Measurements from ENCODE around the gene DMRT3.

DNA sequence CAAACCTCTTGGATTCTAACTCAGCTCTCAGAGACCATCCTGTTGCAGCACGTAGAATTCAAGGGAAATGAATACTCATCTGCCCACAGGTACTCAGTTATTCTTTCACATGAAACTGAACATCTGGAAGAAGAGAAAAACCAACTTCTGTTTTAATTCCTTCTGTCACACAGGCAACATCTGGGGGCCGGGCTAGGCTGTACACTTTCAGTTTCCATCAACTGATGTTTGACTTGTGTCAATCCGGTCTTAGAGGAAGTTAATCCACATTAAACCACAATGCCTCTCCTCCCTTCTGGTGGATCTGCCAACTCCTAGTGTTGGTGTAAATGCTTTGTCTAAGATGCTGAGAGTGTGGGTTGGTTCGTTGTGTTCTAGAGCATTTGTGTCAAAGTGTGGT is 17.6 kb downstream of the DMRT3 start:
- TF ChIP-seq, protein P1, sequence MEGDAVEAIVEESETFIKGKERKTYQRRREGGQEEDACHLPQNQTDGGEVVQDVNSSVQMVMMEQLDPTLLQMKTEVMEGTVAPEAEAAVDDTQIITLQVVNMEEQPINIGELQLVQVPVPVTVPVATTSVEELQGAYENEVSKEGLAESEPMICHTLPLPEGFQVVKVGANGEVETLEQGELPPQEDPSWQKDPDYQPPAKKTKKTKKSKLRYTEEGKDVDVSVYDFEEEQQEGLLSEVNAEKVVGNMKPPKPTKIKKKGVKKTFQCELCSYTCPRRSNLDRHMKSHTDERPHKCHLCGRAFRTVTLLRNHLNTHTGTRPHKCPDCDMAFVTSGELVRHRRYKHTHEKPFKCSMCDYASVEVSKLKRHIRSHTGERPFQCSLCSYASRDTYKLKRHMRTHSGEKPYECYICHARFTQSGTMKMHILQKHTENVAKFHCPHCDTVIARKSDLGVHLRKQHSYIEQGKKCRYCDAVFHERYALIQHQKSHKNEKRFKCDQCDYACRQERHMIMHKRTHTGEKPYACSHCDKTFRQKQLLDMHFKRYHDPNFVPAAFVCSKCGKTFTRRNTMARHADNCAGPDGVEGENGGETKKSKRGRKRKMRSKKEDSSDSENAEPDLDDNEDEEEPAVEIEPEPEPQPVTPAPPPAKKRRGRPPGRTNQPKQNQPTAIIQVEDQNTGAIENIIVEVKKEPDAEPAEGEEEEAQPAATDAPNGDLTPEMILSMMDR (IDR thresholded peaks at IDR 0.05 in 2 of 3, conservative IDR thresholded peaks at IDR 0.05 in 1 of 3; ENCODE audit: insufficient read depth in 2 of 3, low read depth in 1 of 3, low read length in 3 of 3) = no peak
- no peak for TF ChIP-seq ZNF175 (CRISPR knock-in tag; IDR thresholded peaks at IDR 0.05; ENCODE audit: low read depth)
- TF ChIP-seq TARDBP (IDR thresholded peaks at IDR 0.05) = no peak
- no peak for TF ChIP-seq SAP30 (IDR thresholded peaks at IDR 0.05; ENCODE audit: borderline replicate concordance, insufficient read depth, low read depth, low read length, poor library complexity, severe bottlenecking)
- TF ChIP-seq MAFF (IDR thresholded peaks at IDR 0.05; ENCODE audit: low read length) = no peak
- TF ChIP-seq, protein P2, sequence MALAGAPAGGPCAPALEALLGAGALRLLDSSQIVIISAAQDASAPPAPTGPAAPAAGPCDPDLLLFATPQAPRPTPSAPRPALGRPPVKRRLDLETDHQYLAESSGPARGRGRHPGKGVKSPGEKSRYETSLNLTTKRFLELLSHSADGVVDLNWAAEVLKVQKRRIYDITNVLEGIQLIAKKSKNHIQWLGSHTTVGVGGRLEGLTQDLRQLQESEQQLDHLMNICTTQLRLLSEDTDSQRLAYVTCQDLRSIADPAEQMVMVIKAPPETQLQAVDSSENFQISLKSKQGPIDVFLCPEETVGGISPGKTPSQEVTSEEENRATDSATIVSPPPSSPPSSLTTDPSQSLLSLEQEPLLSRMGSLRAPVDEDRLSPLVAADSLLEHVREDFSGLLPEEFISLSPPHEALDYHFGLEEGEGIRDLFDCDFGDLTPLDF (CRISPR knock-in tag; IDR thresholded peaks at IDR 0.05) = no peak
- TF ChIP-seq BACH1 (tag; IDR thresholded peaks at IDR 0.05) = no peak
- TF ChIP-seq DNMT1 (IDR thresholded peaks at IDR 0.05) = no peak
- TF ChIP-seq CHD2 (IDR thresholded peaks at IDR 0.05; ENCODE audit: low read depth, low read length) = no peak
- TF ChIP-seq SIN3A (IDR thresholded peaks at IDR 0.05; ENCODE audit: borderline replicate concordance in 2 of 2, control insufficient read depth in 1 of 2, low read depth in 2 of 2, low read length in 2 of 2) = no peak

All from K562 (cell line).